ENCODE data around the gene IL4R. TPM values are rescaled to one million over a fixed set of nuclear protein-coding genes. Genes with fewer than 3 reads are reported as not detected.

IL4R gene
- total RNA-seq, 1 experiment from 2014 or later, result 29.6 TPM

DNA sequence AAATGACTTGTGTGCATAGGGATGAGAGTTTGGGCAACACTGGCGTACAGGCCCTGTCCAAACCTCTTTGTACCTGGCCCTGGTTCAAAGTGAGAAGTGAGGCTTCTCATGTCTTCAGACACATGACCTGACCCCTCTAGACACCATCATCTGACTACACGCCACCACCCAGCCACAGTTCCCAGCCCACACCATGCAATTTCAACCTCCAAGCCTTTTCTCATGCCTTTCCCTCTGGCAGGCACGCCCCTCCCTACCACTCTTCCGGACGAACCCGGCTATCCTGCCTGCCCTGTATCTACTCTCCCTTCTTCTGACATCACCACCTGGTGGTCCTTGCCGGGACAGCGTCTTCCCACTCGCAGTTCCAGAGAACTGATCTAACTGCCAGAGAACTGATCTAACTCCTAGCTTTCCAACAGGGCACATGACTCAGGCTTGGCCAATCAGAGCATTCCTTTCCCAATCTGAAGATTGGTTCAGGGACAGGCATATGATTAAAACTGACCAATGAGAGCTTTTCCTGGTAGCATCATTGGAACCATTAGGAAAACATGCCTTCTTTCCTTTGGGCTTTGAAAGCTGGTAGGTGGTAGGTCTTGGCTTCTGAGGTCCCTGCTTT is 61.1 kb downstream of the IL4R start:
- intact Hi-C loops (cut with micrococcal nuclease), result no loop called here
- CTCF ChIA-PET, result interaction anchor here (1.0 to 2.4 kb wide), 7 partner anchors 9 to 265 kb away, joined by 4 to 20 read pairs (median 4); no protein-coding TSS in a partner anchor
- Histone ChIP-seq H3K4me1 (ENCODE audit: control insufficient read depth in 1 of 2, insufficient read depth in 2 of 2, low read length in 2 of 2) (peaks cover 6 to 16% of the 10 kb centered on the region in 2 experiments; a peak in 3 of 4 replicates), H3K4me3 (replicated peaks in 1 of 2; ENCODE audit: low read depth in 1 of 2, low read length in 2 of 2) (peak overlapping the region in 1 of 2 experiments; percentile 19; a peak in 2 of 4 replicates), H3K9ac (ENCODE audit: low read length) (no peak overlapping the region), H2AFZ (ENCODE audit: low read depth, low read length, poor library complexity, severe bottlenecking) (peak overlapping the region; percentile 3), H3K36me3 (ENCODE audit: control insufficient read depth in 1 of 2, insufficient read depth in 2 of 2, low read length in 2 of 2) (no peaks in the 10 kb centered on the region), H3K27me3 (ENCODE audit: insufficient read depth, low read length) (no peaks in the 10 kb centered on the region), H3K79me2 (ENCODE audit: insufficient read depth, low read length) (no peaks in the 10 kb centered on the region), H3K4me2 (ENCODE audit: low read length) (peak overlapping the region; percentile 45), H3K27ac (ENCODE audit: low read depth, low read length) (peak overlapping the region; percentile 40), H3K9me2 (ENCODE audit: insufficient read depth) (no peaks in the 10 kb centered on the region), H3K9me3 (ENCODE audit: control insufficient read depth in 1 of 2, insufficient read depth in 1 of 2, low read depth in 1 of 2, low read length in 2 of 2) (no peaks in the 10 kb centered on the region), H4K20me1 (ENCODE audit: insufficient read depth) (no peaks in the 10 kb centered on the region)
- no TSS peak for BruUV-seq (replicated peaks)
- peak; percentile 99 for ATAC-seq
- peak; percentile 94 for DNase-seq (ENCODE audit: low read depth, low spot score)
- RAD21 ChIA-PET (ENCODE audit: low non-redundant PET in 1 of 2, low total read pairs in 2 of 2, uncharacterized antibody in 2 of 2, unreplicated experiment in 2 of 2), result interaction anchor here (0.6 to 1.0 kb wide), 2 partner anchors 187 to 195 kb away, joined by 3 to 5 read pairs; no protein-coding TSS in a partner anchor
- POLR2A ChIA-PET, result interaction anchor here (0.7 to 1.6 kb wide), 4 partner anchors 9 to 171 kb away, joined by 3 to 7 read pairs (median 4); partner anchors contain the start of gene KDM8
- TF ChIP-seq SRF (IDR thresholded peaks at IDR 0.05; ENCODE audit: low read depth), result no peak
- TF ChIP-seq SP1 (IDR thresholded peaks at IDR 0.05; ENCODE audit: low read depth), result peak; percentile 65
- no peak for TF ChIP-seq ZFX (IDR thresholded peaks at IDR 0.05)
- TF ChIP-seq POLR2AphosphoS5 (IDR thresholded peaks at IDR 0.05; ENCODE audit: low read depth, low read length), result peak; percentile 58
- TF ChIP-seq CBX3 (IDR thresholded peaks at IDR 0.05; ENCODE audit: low read depth), result peak; percentile 55; the same call in 1 of the 2 replicates
- no peak for TF ChIP-seq ZNF274 (IDR thresholded peaks at IDR 0.05; ENCODE audit: low read depth, low read length)
- TF ChIP-seq, protein P1, sequence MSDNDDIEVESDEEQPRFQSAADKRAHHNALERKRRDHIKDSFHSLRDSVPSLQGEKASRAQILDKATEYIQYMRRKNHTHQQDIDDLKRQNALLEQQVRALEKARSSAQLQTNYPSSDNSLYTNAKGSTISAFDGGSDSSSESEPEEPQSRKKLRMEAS (IDR thresholded peaks at IDR 0.05), result peak; percentile 19; the same call in 1 of the 2 replicates
- peak; percentile 89 for TF ChIP-seq POLR2A (IDR thresholded peaks at IDR 0.05; ENCODE audit: borderline replicate concordance, extremely low read depth, insufficient read depth, insufficient read length)
- TF ChIP-seq, protein P2, sequence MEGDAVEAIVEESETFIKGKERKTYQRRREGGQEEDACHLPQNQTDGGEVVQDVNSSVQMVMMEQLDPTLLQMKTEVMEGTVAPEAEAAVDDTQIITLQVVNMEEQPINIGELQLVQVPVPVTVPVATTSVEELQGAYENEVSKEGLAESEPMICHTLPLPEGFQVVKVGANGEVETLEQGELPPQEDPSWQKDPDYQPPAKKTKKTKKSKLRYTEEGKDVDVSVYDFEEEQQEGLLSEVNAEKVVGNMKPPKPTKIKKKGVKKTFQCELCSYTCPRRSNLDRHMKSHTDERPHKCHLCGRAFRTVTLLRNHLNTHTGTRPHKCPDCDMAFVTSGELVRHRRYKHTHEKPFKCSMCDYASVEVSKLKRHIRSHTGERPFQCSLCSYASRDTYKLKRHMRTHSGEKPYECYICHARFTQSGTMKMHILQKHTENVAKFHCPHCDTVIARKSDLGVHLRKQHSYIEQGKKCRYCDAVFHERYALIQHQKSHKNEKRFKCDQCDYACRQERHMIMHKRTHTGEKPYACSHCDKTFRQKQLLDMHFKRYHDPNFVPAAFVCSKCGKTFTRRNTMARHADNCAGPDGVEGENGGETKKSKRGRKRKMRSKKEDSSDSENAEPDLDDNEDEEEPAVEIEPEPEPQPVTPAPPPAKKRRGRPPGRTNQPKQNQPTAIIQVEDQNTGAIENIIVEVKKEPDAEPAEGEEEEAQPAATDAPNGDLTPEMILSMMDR (IDR thresholded peaks at IDR 0.05 in 2 of 3, conservative IDR thresholded peaks at IDR 0.05 in 1 of 3; ENCODE audit: borderline replicate concordance in 1 of 3, insufficient read depth in 1 of 3, low read depth in 2 of 3, low read length in 2 of 3), result peak; percentile 43 to 79 (median 69); a peak in 5 of 6 replicates
- TF ChIP-seq RAD21 (IDR thresholded peaks at IDR 0.05; ENCODE audit: low read depth), result peak; percentile 59
